CD4-positive, alpha-beta T cell (primary cell): Measurements from ENCODE around the gene CNGA1. TPM values are rescaled to one million over a fixed set of nuclear protein-coding genes. Genes with fewer than 3 reads are reported as not detected.

Experiments
- ATAC-seq: fragments of 200-7000 bp; cut with Tn5 transposase; one replicate; pipeline ENCODE4 v1.10.0; 2022; ENCODE audit warnings: mild to moderate bottlenecking; ENCODE audit not compliant: poor library complexity
- CTCF ChIA-PET: fragments of 350-600 bp; sonication (Branson Sonifier 250); formaldehyde crosslinking; loops from one replicate; lab custom pipeline; 2021; ENCODE audit warnings: antibody characterized with exemption, inconsistent platforms; lab: Charles Lee
- POLR2A ChIA-PET: fragments of 350-600 bp; sonication (Branson Sonifier 250); formaldehyde crosslinking; loops from one replicate; lab custom pipeline; 2021; ENCODE audit warnings: antibody characterized with exemption, inconsistent platforms; lab: Charles Lee
- DNase-seq, 14 experiments: peaks; one replicate each; pipeline ENCODE4 v3.0.0-alpha.2; 2013 to 2020; ENCODE audit warnings: mixed read lengths in 2 of 14
- H3K27ac ChIP-seq, 2 donors: one replicate each; pipeline versions ENCODE4 v1.5.1 to v1.7.0; 2013; ENCODE audit warnings: low read length in 2 of 2, low read depth in 1 of 2, mild to moderate bottlenecking in 1 of 2
- H3K27me3 ChIP-seq, 2 experiments: 1 replicate in 1 of 2; 2 replicates in 1 of 2; pipeline versions ENCODE4 v1.6.1 to v1.7.0; 2013; ENCODE audit warnings: low read length in 2 of 2, control low read depth in 1 of 2, mild to moderate bottlenecking in 1 of 2, moderate library complexity in 1 of 2; ENCODE audit not compliant: insufficient read depth in 2 of 2, control insufficient read depth in 1 of 2
- H3K36me3 ChIP-seq: one replicate; pipeline ENCODE4 v1.6.1; 2013; ENCODE audit warnings: low read length, control low read depth; ENCODE audit not compliant: insufficient read depth
- H3K4me1 ChIP-seq: one replicate; pipeline ENCODE4 v1.6.1; 2013; ENCODE audit warnings: low read length, control low read depth; ENCODE audit not compliant: insufficient read depth
- H3K4me3 ChIP-seq: one replicate; pipeline ENCODE4 v1.5.1; 2013; ENCODE audit warnings: mild to moderate bottlenecking, low read length, moderate library complexity
- H3K9me3 ChIP-seq, 2 experiments: 1 replicate in 1 of 2; 2 replicates in 1 of 2; pipeline versions ENCODE4 v1.6.1 to v1.7.0; 2013; ENCODE audit warnings: low read length in 2 of 2, mild to moderate bottlenecking in 2 of 2, control low read depth in 1 of 2, moderate library complexity in 1 of 2; ENCODE audit not compliant: control insufficient read depth in 1 of 2, insufficient read depth in 1 of 2
- H3K27ac Mint-ChIP-seq: one replicate; pipeline ENCODE4 v1.8.0; 2020; ENCODE audit warnings: mixed read lengths
- H3K27me3 Mint-ChIP-seq: one replicate; pipeline ENCODE4 v1.8.0; 2021; ENCODE audit warnings: mixed read lengths
- H3K36me3 Mint-ChIP-seq: one replicate; pipeline ENCODE4 v1.8.0; 2021; ENCODE audit warnings: low read depth, mixed read lengths
- H3K4me1 Mint-ChIP-seq: one replicate; pipeline ENCODE4 v1.8.0; 2021; ENCODE audit warnings: low read depth, mixed read lengths
- H3K4me3 Mint-ChIP-seq: one replicate; pipeline ENCODE4 v1.8.0; 2020; ENCODE audit warnings: mild to moderate bottlenecking, mixed read lengths
- H3K9me3 Mint-ChIP-seq: one replicate; pipeline ENCODE4 v1.8.0; 2020; ENCODE audit warnings: mixed read lengths
- intact Hi-C, 2 experiments: fragments of 100-400 bp; cut with DNase I in 1 of 2; cut with micrococcal nuclease in 1 of 2; formaldehyde crosslinking; loops; one replicate each; pipeline versions ENCODE4 v1.15.1 to v1.9.0; 2023 to 2025; cut with DNase I, micrococcal nuclease
- total RNA-seq, 174 experiments: library from RNA in 2 of 174; stranded (reverse) in 2 of 174; gene quantifications; one replicate each; pipeline ENCODE4 v1.2.3 and lab custom pipeline; 2021 to 2026
- TF ChIP-seq, protein P1 (sequence below): fragments of 200-600 bp; IDR thresholded peaks from one replicate; pipeline ENCODE4 v1.8.0; 2022; ENCODE audit warnings: antibody characterized with exemption, mild to moderate bottlenecking

The CNGA1 gene
- total RNA-seq, 2 experiments from 2014 or later: not detected

DNA sequence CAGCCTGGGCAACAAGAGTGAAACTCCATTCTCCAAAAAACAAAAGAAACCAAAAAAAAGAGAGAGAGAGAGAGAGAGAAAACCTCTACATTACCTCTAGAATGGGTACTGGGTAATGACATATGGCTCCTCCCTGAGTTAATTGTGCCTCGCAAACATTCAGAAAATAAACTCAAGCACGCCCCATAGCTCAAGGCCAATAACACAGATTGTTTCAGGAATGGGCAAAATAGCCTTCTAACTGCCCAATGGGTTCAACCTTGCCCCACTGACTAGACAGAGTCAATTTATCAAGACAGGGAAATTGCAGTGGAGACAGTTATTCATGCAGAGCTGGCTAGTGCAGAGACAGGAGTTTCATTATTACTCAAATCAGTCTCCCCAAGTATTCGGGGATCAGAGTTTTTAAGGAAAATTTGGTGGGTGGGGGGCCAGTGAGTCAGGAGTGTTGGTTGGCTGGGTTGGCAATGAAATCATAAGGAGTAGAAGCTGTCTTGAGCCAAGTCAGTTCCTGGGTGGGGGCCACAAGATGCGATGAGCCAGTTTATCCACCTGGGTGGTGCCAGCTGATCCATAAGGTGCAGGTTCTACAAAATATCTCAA is 25.2 kb upstream of the CNGA1 start:
- Mint-ChIP-seq H3K27me3 (no peaks in the 10 kb centered on the region), H3K4me3 (no peak overlapping the region), H3K4me1 (peaks cover 34% of the 10 kb centered on the region), H3K36me3 (no peaks in the 10 kb centered on the region), H3K9me3 (no peaks in the 10 kb centered on the region), H3K27ac (no peak overlapping the region)
- Histone ChIP-seq H3K9me3 (no peaks in the 10 kb centered on the region), H3K4me1 (peaks cover 25% of the 10 kb centered on the region), H3K4me3 (no peak overlapping the region), H3K27ac (no peak overlapping the region), H3K36me3 (no peaks in the 10 kb centered on the region), H3K27me3 (no peaks in the 10 kb centered on the region)
- TF ChIP-seq, protein P1, sequence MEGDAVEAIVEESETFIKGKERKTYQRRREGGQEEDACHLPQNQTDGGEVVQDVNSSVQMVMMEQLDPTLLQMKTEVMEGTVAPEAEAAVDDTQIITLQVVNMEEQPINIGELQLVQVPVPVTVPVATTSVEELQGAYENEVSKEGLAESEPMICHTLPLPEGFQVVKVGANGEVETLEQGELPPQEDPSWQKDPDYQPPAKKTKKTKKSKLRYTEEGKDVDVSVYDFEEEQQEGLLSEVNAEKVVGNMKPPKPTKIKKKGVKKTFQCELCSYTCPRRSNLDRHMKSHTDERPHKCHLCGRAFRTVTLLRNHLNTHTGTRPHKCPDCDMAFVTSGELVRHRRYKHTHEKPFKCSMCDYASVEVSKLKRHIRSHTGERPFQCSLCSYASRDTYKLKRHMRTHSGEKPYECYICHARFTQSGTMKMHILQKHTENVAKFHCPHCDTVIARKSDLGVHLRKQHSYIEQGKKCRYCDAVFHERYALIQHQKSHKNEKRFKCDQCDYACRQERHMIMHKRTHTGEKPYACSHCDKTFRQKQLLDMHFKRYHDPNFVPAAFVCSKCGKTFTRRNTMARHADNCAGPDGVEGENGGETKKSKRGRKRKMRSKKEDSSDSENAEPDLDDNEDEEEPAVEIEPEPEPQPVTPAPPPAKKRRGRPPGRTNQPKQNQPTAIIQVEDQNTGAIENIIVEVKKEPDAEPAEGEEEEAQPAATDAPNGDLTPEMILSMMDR: no peak
- ChIA-PET POLR2A (no interaction called here), CTCF (no interaction called here)
- ATAC-seq: no peak
- intact Hi-C loops: no loop called here
- DNase-seq: no peak

DNA sequence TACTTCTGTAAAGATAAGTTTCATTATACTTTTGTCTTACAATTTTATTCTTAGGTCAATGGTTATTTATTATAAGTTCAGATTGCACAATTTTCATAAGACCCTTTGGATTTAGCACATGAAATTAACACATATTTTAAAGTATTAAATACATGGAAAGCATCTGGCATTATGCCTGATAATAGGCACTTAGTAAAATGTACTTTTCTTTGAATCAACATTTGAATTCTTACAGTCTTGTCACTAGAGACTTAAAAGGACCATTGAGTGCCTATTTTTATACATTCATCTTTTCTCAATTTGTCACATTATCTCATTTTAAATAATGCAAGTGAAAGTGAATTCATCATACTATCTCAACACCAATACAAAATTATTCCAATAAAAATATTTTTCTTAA is 23.1 kb upstream of the CNGA1 start:
- CTCF ChIA-PET: no interaction called here
- Mint-ChIP-seq H3K27ac (no peak overlapping the region), H3K27me3 (no peaks in the 10 kb centered on the region), H3K4me1 (peaks cover 21% of the 10 kb centered on the region), H3K36me3 (no peaks in the 10 kb centered on the region), H3K4me3 (no peak overlapping the region), H3K9me3 (no peaks in the 10 kb centered on the region)
- Histone ChIP-seq H3K27ac (no peak overlapping the region), H3K4me1 (peaks cover 8% of the 10 kb centered on the region), H3K36me3 (no peaks in the 10 kb centered on the region), H3K4me3 (no peak overlapping the region), H3K27me3 (no peaks in the 10 kb centered on the region), H3K9me3 (no peaks in the 10 kb centered on the region)
- intact Hi-C loops: no loop called here
- DNase-seq: no peak
- no peak for ATAC-seq
- POLR2A ChIA-PET: no interaction called here
- TF ChIP-seq, protein P1: no peak

DNA sequence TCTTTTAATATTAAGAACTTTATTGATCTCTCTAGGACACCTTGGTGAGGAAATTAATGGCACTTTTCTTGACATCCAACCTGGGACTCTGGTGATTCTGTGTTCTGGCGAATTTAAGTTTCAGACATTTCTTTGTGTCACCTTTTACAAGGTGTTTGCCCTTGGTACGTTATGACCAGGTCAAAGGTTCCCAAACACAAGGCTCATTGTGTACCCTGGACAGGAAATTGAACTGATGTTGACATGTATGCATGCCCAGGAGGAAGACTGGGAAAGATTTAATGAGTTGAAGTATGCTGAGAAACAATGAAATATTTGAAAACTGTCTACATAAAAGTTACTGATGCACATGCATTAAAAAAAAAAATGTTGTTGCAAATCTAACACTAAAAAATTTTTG is 22.2 kb upstream of the CNGA1 start:
- intact Hi-C loops: no loop called here
- peaks cover 6% of the 10 kb centered on the region for H3K4me1 ChIP-seq
- POLR2A ChIA-PET: no interaction called here
- Mint-ChIP-seq H3K9me3 (no peaks in the 10 kb centered on the region), H3K27ac (no peak overlapping the region), H3K27me3 (no peaks in the 10 kb centered on the region), H3K36me3 (no peaks in the 10 kb centered on the region), H3K4me3 (no peak overlapping the region), H3K4me1 (peaks cover 16% of the 10 kb centered on the region)
- TF ChIP-seq, protein P1: no peak
- no peaks in the 10 kb centered on the region for H3K9me3 ChIP-seq
- H3K4me3 ChIP-seq: no peak overlapping the region
- CTCF ChIA-PET: no interaction called here
- H3K27ac ChIP-seq: no peak overlapping the region
- no peaks in the 10 kb centered on the region for H3K27me3 ChIP-seq
- ATAC-seq (no peak), DNase-seq (no peak)
- no peaks in the 10 kb centered on the region for H3K36me3 ChIP-seq
